MCF 10A (cell line): ENCODE data around the gene MCC. TPM values are rescaled to one million over a fixed set of nuclear protein-coding genes. Genes with fewer than 3 reads are reported as not detected.
"Not testable (repeated sequence)": the region's sequence is repeated elsewhere in the genome, so short reads cannot be mapped to it uniquely, and the experiment has no call there.

Source experiments
- BruUV-seq: library from RNA; stranded (reverse); fragments of 400-500 nt; replicated peaks from 2 replicates; lab custom pipeline; 2021; lab: Mats Ljungman, UMichigan
- CTCF ChIA-PET: fragments of 300-600 bp; sonication (Branson Sonifier 250); formaldehyde crosslinking; extraction: SDS; loops from one replicate; lab custom pipeline; 2021; ENCODE audit warnings: antibody characterized with exemption, inconsistent platforms; lab: Yijun Ruan, JAX
- POLR2A ChIA-PET: fragments of 300-600, 350-650 bp; sonication (Branson Sonifier 250); formaldehyde crosslinking; extraction: SDS; loops from one replicate; lab custom pipeline; 2020; ENCODE audit warnings: antibody characterized with exemption, inconsistent platforms; lab: Yijun Ruan, JAX
- DNase-seq: peaks from one replicate; pipeline ENCODE4 v3.0.0-alpha.2; 2018; ENCODE audit not compliant: unreplicated experiment
- H3K27ac Mint-ChIP-seq: one replicate; pipeline ENCODE4 v1.8.0; 2022; ENCODE audit warnings: mild to moderate bottlenecking, low read depth, mixed read lengths; ENCODE audit not compliant: unreplicated experiment
- H3K27me3 Mint-ChIP-seq: one replicate; pipeline ENCODE4 v1.8.0; 2022; ENCODE audit warnings: mixed read lengths; ENCODE audit not compliant: insufficient read depth, unreplicated experiment
- H3K36me3 Mint-ChIP-seq: one replicate; pipeline ENCODE4 v1.8.0; 2022; ENCODE audit warnings: mild to moderate bottlenecking, moderate library complexity, mixed read lengths; ENCODE audit not compliant: insufficient read depth, unreplicated experiment
- H3K4me1 Mint-ChIP-seq: one replicate; pipeline ENCODE4 v1.8.0; 2022; ENCODE audit warnings: mixed read lengths; ENCODE audit not compliant: insufficient read depth, unreplicated experiment
- H3K4me3 Mint-ChIP-seq: one replicate; pipeline ENCODE4 v1.8.0; 2022; ENCODE audit warnings: mild to moderate bottlenecking, moderate library complexity, mixed read lengths; ENCODE audit not compliant: unreplicated experiment
- H3K9me3 Mint-ChIP-seq: one replicate; pipeline ENCODE4 v1.8.0; 2022; ENCODE audit warnings: mixed read lengths; ENCODE audit not compliant: unreplicated experiment
- intact Hi-C: fragments of 100-400 bp; cut with micrococcal nuclease; formaldehyde crosslinking; loops from 2 replicates; pipeline ENCODE4 v1.14.1; 2022
- total RNA-seq: library from RNA; stranded (reverse); gene quantifications from 2 replicates; pipeline ENCODE4 v1.2.3, GENCODE V29; 2022
- TF ChIP-seq, protein P1 (sequence below): fragments of 200-600 bp; IDR thresholded peaks from one replicate; pipeline ENCODE4 v1.8.0; 2022; ENCODE audit warnings: antibody characterized with exemption, mild to moderate bottlenecking; ENCODE audit not compliant: unreplicated experiment

The MCC gene
- total RNA-seq, 1 experiment from 2014 or later: 25.3 TPM

DNA sequence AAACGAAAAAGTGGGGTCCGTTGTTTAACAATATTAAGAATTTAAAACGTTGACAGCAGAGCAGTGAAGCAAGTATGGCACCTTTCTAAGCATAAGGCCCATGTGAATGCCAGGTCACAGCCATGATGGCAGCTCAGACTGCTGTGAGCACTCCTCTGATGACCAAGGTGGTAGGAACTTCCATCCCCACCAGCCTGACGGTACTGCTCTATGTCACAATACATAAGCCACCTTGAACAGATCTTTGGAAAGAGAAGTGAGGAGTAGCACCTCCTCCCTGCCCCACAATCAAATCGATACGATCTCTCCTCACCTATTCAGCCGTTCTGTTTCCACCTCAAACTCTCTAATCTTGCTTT lies 405.7 kb downstream of the MCC start:
- no TSS peak for BruUV-seq
- peak; percentile 5 for DNase-seq
- Mint-ChIP-seq H3K36me3 (peaks cover 48% of the 10 kb centered on the region), H3K27ac (peak overlapping the region; percentile 90), H3K27me3 (no peaks in the 10 kb centered on the region), H3K9me3 (no peaks in the 10 kb centered on the region), H3K4me1 (peaks cover 15% of the 10 kb centered on the region), H3K4me3 (no peak overlapping the region)
- TF ChIP-seq, protein P1, sequence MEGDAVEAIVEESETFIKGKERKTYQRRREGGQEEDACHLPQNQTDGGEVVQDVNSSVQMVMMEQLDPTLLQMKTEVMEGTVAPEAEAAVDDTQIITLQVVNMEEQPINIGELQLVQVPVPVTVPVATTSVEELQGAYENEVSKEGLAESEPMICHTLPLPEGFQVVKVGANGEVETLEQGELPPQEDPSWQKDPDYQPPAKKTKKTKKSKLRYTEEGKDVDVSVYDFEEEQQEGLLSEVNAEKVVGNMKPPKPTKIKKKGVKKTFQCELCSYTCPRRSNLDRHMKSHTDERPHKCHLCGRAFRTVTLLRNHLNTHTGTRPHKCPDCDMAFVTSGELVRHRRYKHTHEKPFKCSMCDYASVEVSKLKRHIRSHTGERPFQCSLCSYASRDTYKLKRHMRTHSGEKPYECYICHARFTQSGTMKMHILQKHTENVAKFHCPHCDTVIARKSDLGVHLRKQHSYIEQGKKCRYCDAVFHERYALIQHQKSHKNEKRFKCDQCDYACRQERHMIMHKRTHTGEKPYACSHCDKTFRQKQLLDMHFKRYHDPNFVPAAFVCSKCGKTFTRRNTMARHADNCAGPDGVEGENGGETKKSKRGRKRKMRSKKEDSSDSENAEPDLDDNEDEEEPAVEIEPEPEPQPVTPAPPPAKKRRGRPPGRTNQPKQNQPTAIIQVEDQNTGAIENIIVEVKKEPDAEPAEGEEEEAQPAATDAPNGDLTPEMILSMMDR: no peak
- POLR2A ChIA-PET: interaction anchor here (1.5 kb wide), 2 partner anchors 79 to 248 kb away, joined by 3 read pairs; no protein-coding TSS in a partner anchor
- intact Hi-C loops: no loop called here
- CTCF ChIA-PET: interaction anchor here (1.2 to 2.1 kb wide), 2 partner anchors 29 to 86 kb away, joined by 3 to 6 read pairs; no protein-coding TSS in a partner anchor

DNA sequence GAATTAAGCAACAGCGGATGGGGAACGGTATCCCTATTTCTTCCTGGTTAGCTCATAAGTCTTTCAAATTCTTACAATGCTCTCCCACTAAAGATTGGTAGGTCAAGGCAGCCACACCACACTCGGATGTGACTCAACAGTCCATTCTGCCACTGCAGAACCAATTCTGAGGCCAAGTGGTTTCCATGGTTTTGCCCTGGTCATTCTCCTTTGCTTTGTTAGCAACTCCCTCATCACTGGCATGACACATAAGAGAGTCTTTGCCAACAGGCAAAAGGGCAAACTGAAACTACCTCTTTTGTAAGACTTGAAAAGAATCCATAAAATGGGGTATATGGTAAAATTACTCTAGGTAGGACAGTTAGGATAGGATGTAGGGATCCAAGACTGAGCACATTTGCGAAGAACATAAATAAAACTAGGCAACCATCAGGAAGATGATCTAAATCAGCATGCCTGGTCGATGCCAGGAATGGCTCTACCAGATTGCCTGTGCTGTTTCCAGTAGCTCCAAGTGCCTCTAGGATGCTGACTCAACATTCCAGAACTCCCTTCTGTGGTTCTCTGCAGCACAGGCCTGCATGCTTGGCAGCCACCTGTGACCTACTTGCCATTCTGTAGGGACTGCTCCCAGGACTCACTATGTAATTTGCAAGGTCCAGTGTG lies 406.2 kb downstream of the MCC start:
- DNase-seq: peak; percentile 91
- TF ChIP-seq, protein P1: no peak
- intact Hi-C loops: no loop called here
- no peaks in the 10 kb centered on the region for H3K27me3 Mint-ChIP-seq
- peaks cover 15% of the 10 kb centered on the region for H3K4me1 Mint-ChIP-seq
- H3K36me3 Mint-ChIP-seq: peaks cover 51% of the 10 kb centered on the region
- H3K27ac Mint-ChIP-seq: peak overlapping the region; percentile 90
- H3K4me3 Mint-ChIP-seq: peak overlapping the region; percentile 57
- CTCF ChIA-PET: interaction anchor here (1.5 to 2.1 kb wide), 2 partner anchors 86 to 212 kb away, joined by 4 to 6 read pairs; no protein-coding TSS in a partner anchor
- no TSS peak for BruUV-seq
- no peaks in the 10 kb centered on the region for H3K9me3 Mint-ChIP-seq
- POLR2A ChIA-PET: interaction anchor here (1.2 to 1.5 kb wide), 3 partner anchors 31 to 249 kb away, joined by 3 read pairs; no protein-coding TSS in a partner anchor

DNA sequence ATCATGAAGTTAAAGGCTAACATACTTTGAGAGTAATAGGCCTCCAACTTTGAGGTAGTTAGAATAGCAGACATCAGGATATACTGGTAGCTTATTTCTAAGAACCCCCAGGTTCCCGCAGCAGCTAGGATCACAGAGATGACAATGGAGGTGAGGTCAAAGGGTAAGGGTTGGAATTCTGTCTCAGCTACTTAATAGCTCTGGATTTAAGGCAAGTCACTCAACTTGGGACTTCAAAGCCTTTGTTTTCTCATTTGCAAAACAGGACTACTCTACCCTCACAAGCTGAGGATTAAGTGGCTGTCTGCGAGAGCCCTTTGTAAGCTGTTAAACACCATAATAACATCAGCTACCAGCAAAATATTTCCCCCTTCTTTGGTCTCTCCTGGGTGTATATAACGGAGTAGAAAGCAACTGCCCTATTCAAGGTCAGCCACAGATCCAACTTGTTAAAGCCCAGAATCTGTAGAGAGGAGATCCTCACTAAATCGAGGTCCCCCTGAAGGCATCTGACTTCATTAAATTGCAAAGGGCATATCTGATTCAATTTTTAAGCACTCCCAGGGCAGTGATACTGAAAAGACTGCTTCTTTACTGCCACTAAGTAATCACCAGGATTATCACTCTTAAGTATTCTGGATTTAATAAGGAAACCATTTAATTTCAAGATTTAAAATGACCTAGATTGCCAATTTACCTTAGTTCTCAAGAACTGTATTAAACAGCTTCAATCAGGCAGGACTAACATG lies 407.0 kb downstream of the MCC start:
- TF ChIP-seq, protein P1: no peak
- POLR2A ChIA-PET: interaction anchor here (0.6 to 1.2 kb wide), 2 partner anchors 21 to 30 kb away, joined by 3 read pairs; no protein-coding TSS in a partner anchor
- no peaks in the 10 kb centered on the region for H3K27me3 Mint-ChIP-seq
- peak overlapping the region; percentile 90 for H3K27ac Mint-ChIP-seq
- intact Hi-C loops: no loop called here
- CTCF ChIA-PET: interaction anchor here (0.7 to 2.1 kb wide), 5 partner anchors 12 to 213 kb away, joined by 3 to 6 read pairs (median 3); no protein-coding TSS in a partner anchor
- no TSS peak for BruUV-seq
- H3K4me1 Mint-ChIP-seq: peaks cover 15% of the 10 kb centered on the region
- no peaks in the 10 kb centered on the region for H3K9me3 Mint-ChIP-seq
- DNase-seq: no peak
- H3K36me3 Mint-ChIP-seq: peaks cover 56% of the 10 kb centered on the region
- H3K4me3 Mint-ChIP-seq: no peak overlapping the region

DNA sequence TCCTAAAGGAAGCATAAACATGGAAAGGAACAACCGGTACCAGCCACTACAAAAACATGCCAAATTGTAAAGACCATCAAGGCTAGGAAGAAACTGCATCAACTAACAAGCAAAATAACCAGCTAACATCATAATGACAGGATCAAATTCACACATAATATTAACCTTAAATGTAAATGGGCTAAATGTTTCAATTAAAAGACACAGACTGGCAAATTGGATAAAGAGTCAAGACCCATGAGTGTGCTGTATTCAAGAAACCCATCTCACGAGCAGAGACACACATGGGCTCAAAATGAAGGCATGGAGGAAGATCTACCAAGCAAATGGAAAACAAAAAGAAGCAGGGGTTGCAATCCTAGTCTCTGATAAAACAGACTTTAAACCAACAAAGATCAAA lies 411.6 kb downstream of the MCC start:
- intact Hi-C loops, H3K9me3 Mint-ChIP-seq: not testable (repeated sequence)
- peaks cover 31% of the 10 kb centered on the region for H3K36me3 Mint-ChIP-seq

More for the DNA sequence above, 411.6 kb downstream of the MCC start:
- DNase-seq, H3K4me3 Mint-ChIP-seq, H3K4me1 Mint-ChIP-seq, H3K27me3 Mint-ChIP-seq, BruUV-seq, H3K27ac Mint-ChIP-seq, POLR2A ChIA-PET: not testable (repeated sequence)
- CTCF ChIA-PET: interaction anchor here (0.6 to 1.0 kb wide), 2 partner anchors 10 to 15 kb away, joined by 3 to 4 read pairs; no protein-coding TSS in a partner anchor
